Hematopoietic multipotent progenitor cell treated with erythropoietin and hydrocortisone succinate and interleukin-3 and kit ligand, for 6 days (in vitro differentiated cells): Measurements from ENCODE around the gene ALK.

Experiments used
- DNase-seq: peaks from one replicate; pipeline ENCODE4 v3.0.0-alpha.2; 2015

ALK gene

DNA sequence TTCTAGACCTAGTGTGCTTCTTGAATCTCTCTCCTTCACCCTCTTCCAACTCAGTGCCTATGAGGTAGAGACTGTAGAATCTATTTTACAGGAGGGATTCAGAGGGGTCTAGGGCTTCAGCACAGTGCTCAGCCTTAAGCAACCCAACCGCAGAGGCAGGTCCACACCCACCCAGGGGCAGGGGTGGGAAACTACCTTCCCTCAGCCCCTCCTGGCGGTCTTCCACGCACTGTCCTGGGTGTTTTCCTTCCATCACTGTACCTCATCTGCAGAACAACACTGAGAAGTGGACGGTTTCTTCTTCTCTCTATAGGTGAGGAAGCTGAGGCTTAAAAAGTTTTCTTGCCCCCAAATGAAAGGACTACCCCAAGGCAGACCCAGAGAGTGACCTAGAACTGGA is 222.3 kb downstream of the ALK start:
- no peak for DNase-seq

DNA sequence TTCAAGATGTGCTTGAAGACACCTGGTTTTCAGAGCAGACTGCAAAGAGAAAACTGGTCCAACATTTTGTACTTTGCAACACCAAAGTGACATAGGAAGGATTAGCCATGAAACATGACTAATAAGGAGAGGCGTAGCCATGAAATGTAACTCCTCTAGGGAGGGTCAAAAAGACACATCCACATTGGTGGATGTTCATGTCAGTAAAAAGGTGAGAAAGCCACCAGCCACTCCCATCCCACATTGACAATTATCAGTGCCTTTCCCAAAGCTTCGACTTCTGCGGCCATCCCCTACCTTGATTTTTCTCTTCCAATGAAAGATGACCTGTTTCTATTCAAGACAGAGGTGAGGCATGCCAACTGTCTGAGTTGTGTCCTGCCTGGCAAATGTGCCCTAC is 223.2 kb downstream of the ALK start:
- no peak for DNase-seq

DNA sequence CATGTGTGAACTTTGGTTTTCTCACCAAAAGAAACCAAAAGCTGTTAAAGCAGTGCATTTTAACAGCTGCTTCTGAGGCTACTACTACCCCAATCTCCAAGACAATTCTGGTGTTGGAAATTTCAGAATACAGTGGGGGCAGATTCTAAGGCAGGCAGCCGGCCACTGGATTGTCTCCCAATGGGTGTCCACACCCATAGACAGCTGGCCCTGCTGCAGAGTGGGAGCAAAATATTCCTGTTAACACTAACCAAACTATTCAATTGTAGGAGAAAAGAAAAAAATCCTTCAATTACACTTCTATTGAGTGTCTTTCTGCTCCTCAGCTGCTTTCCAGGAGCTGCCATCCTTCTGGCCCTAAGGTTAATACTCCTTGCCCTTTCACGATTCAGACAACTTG is 223.7 kb downstream of the ALK start:
- DNase-seq = no peak

DNA sequence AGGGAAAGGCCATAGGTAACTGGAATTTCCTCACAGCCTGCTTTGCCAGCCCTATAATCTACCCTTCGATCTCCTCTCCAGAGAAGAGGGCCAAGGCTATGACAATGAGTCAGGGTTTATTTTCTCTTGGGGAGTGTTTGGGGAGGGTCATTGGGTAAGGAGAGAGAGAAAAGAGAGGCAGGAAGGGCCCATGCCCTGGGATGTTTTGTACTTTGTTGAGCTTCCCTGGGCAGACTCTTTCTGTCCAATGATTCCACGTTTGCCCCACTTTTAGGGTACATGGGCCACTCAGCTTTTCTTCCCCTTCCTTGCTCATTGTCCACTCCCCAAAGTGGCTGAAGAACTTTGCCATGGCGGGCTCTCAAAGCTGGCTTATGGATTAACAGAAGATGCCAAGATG is 224.2 kb downstream of the ALK start:
- DNase-seq = no peak

DNA sequence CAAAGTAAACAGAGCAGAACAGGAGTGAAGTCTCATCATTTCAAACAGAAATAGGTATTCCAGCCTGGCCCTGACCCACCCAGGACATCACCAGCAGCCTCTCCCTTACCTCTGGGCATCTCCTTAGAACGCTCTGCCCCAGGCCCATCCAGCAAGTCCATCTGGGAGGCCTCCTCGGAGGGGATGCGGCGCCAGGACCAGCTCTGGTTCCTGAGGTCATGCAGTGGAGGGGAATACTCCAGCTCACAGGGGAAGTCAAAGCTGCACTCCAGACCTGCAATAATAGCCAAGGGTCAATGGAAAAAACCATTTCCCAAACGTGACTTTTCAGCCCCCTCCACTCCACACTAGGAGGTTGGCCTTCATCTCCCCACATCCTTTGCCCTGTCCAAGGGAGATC is 226.6 kb downstream of the ALK start:
- DNase-seq = no peak

DNA sequence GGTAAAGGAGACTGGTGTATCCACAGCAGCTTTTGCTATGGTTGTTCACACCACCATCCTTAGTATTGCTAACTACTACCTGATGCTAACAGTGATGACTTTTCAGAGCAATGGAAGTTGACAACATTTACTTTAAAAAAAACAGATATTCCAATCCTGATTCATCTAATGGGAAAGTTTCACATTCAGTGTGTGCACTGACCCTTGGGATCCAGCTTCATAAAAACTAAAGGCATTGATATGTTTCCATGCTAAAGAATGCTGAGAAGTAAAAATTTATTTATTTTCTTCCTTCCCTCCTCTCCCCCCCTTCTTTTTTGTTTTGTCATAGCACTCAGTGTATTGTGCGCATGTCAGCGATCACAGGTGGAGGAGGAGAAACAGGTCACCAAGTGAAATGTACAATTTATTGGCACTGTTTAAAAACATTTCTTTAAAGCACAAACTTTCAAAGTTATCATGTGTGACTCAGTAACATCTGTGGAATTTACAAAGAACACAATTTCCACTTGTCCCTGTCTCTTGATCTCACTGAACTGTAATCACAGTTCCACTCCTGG is 229.9 kb downstream of the ALK start:
- no peak for DNase-seq

DNA sequence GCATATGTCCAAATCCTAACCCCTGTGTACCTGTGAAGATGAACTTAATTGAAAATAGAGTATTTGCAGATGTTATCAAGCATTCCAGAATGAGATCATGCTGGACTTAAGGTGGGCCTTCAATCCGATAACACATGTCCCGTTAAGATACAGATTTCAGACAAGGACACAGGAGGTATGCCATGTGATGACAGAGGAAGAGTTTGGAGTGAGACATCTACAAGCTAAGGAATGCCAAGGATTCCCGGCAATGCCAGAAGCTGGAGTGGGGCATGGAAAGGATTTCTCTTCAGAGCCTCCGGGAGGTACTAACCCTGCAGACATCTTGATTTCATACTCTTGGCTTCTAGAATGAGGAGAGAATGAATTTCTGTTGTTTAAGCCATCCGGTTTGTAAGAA is 231.7 kb downstream of the ALK start:
- no peak for DNase-seq

DNA sequence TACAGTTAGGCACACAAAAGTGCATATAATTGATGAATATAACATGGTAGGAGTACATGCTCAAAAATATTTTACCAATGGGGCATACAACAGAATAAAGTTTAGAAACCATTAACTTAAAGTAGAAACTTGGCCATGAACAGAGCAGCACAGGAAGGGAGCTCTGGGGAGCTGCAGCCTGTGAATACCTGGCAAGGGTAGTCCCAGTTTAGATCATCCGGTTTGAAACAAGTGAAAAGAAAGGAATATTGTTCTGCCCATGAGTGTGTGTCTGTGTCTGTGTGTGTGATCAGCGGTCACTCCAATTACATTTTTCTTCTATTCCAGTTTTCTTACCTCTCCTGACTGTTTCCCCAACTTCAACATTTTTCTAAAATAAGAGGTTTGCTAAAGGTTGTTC is 233.0 kb downstream of the ALK start:
- no peak for DNase-seq

DNA sequence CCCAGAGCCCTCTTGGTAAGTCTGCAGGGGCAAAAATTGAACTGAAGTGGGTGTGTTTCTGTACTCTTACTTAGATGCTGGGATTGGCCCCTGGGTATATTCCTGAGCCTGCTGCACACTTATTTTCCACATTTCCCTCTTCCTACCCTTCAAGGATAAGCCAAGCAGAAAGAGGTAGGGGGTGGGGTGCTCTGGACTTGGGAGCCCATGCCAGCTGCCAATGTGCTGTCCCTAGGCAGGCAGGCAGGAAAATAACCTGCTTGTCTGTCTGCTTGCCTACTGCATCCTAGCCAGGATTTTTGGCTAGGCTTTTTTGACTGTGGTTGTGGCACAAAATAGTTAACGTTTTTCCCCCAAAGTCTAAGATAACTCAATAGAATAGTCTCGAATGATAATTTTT is 234.3 kb downstream of the ALK start:
- no peak for DNase-seq

DNA sequence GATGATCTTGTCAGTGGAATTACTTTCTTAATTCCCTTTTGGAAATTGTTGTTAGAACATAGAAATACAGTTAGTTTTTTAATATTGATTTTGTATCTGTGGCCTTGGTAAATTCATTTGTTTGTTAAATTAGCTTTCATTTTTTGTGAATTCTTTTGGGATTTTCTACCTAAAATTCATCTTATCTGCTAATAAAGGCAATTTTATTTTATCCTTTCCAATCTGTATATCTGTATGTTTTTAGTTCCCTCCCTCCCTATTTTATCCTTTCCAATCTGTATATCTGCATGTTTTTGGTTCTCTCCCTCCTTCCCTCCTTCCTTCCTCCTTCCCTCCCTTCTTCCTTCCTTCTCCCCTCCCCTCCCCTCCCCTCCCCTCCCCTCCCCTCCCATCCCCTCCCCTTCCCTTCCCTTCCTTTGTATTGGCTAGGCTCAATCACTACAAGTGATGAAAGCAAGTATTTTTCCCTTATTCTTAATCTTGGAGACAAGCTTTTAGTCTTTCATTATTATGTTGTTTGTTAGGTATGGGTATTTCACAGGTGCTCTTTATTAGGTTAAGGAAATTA is 244.4 kb downstream of the ALK start:
- no peak for DNase-seq

DNA sequence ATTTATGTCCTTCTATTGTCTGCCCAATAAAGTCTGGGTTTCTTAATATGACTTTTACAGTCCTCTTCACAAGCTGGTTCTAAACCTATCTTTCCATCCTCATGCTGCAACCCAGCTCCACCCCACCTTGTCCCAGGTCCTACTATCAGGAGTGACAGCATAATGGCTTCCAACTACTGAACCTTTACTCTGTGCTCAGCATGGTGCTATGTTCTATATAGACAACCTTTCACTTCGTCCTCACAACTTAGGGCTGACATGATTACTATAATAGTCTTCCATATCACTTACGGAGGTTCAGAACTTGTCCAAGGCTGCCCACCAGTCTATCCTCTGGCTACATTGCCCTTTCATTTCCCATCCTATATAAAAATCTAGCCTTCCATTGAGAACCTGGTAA is 256.8 kb downstream of the ALK start:
- DNase-seq = no peak

DNA sequence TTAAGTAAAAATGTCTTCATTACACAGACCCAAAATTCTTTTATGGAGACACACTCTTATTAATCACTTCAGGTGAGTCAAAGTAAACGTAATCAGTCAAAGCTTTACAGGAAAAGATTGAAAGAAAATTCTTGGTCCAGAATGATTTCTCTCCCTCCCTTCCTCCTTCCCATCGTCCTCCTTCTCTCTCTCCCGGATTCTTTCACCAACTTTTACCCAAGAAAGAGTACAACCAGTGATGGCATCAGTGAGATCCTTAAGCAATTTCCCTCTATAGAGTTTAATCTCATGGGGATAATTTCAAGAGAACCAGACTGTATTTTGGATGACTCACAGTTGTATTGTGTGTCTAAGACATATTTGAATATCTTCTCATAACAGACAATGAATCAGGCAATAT is 258.1 kb downstream of the ALK start:
- DNase-seq = no peak

DNA sequence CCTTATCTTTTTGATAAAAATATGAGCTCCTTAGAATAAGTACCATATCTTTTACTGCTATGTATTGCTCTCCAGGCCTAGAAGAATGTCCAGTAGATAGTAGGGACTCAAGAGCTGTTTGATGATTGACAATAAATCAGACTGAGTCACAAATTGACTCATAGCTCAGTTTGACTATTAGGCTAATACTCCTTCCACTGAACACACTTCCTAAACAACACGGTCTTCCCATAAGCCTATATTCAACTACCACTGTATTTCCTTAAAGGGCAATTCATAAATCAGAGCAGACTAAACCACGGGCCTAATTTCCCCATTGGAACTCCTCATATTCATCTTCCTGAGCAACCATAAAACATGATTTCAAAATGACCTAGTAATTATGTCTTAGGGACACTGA is 258.5 kb downstream of the ALK start:
- DNase-seq = no peak

DNA sequence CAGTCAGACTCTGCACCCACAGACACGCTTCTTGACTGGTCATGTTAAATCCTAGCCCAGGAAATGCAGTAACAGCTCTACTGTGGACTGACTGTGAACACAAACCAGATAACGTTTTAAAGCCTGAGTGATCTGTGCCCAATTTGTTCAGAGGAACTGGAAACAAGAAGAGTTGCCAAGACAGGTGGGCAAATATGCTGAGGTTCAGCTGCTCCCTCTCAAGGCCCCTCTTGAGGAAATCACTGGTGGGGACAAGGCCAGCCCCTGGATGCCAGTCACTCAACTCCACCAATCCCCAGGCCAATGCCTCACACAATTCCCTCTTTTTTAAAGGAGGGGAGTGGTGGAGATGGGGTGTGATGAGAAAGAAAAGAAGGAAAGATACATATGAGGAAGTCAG is 261.2 kb downstream of the ALK start:
- DNase-seq = no peak

DNA sequence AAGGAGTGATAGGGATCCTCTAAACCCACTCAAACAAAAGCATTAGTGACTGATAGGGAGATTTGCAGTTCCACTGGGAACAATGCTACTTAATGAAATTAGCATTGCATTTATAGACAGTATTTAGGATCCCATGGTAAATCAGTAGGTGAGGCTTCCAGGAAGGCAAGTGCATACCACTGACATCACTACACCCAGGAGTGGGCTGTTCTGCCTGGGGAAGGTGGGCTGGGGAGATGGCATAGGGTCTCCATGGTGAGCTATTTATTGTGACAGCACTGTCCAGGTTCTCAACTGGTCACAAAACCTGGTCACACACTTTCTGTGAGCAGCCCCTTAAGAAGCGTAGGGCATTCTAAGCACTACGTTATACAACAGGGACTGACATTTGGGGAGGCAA is 262.2 kb downstream of the ALK start:
- DNase-seq = no peak

DNA sequence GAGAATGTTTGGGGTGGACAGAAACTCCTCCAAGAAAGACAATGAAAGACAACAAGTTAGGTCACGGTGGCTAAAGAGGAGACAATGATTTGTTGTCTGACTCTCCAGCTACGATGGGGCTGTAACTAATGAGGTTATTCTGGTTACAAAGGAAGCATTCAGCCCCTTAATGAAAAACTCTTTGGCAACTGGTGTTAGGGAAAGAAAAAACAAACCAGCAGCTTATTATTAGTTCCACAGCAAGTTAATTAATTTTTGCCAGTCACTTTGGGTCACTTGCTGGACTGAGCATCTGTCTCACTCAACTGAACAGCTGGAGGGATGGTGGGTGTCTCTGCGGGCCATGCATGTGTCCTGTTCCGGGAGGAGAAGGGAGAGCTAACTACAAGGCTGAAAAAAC is 263.7 kb downstream of the ALK start:
- no peak for DNase-seq

DNA sequence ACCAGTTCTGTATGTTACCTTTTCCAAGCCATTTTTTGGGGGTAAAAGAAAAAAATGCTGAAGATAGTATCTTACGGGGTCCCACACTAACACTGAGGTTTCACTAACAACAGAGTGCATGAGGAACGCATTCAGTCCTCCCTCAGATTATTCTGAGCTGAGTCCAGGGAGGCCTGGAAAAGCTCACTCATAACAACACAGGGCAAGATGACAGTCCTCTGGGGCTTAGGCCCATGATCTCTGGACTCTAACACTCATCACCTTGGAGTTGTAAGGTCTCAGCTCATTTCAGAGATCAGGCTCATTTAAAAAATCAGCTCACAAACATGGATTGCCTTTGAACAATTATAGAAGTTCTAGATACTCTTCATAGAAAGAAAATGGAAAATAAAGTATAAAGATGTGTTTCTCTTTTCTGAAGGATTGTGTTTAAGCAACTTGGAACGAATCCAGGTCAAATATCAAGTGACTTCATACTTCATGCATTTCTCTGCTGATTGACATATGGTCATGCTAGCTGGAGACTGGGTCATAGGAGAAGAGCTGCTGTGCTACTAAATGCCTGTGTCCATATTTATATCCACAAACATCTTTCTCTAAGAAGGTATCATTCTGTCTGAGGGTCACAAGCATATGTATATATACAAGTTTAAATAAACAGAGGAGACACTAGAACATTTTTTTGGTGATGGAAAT is 265.8 kb downstream of the ALK start:
- no peak for DNase-seq

DNA sequence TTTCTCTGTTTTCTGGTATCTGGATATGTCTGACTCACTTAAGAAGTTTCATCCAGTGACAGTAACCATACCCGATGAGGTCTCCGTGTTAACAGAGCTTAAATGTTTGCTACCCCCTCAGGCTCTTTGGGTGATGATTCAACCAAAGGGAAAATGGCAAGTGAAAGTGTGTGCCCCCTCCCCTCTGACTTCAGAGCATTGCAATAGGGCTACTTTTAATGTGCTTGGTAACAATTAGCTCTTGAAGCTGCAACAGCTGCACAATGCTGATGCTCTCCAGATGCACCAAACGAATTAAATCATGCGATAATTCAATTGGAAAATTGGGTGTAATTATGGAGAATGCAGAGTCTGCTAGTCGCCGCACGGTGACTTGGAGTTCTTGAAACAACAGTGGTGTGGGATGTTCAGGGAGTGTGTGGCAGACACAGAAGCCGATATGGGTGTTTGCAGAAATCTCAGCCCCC is 270.7 kb downstream of the ALK start:
- no peak for DNase-seq

DNA sequence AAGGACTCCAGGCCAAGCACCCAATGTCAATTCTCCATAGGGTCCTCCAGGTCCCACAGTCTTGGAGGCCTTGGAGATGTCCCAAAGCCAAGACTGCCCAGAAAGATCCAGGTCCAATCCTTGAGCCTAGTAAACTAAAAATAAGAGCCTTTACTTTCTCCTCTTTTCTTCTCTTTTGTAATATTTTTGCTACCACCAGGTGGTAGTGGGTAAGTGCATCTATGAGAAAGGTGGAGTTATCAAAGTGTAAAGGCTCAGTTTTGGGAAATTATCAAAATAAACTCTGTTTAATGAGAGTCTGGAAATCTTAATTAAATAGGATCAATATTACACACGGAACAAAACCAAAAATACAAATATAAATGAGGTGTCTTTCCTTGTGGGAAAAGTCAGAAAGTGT is 276.4 kb downstream of the ALK start:
- DNase-seq = no peak

DNA sequence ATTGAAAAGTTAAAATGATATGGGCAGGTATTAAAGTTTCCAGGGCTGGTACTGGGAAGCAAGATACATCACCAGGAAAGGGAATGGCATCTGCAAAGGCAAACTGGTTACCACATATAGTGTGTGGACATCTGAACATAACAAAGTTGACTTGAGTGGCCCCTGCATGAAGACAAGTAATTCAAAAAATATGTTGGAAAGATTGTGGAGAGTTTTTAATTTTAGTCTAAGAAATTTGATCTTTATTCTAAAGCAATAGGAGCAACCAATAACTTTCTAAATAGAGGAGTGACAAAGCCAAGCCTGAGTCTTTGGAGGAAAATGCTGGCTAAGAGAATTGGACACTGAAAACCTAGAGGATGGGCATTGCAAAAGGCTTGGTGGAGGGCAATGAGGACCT is 278.2 kb downstream of the ALK start:
- DNase-seq = no peak

DNA sequence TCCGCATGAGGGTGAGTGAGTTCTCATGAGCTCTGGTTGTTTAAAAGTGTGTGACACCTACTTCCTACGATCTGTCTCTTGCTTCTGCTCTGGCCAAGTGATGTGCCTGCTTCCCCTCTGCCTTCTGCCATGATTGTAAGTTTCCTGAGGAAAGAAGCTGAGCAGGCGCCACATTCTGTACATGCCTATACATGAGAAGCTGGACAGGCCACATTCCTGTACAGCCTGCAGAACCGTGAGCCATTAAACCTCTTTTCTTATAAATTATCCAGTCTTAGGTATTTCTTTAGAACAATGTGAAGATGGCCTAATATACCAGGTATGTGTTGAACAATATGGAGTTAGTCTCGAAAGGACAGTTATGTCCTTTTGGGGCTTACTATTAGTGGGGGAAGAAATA is 281.0 kb downstream of the ALK start:
- DNase-seq = no peak

DNA sequence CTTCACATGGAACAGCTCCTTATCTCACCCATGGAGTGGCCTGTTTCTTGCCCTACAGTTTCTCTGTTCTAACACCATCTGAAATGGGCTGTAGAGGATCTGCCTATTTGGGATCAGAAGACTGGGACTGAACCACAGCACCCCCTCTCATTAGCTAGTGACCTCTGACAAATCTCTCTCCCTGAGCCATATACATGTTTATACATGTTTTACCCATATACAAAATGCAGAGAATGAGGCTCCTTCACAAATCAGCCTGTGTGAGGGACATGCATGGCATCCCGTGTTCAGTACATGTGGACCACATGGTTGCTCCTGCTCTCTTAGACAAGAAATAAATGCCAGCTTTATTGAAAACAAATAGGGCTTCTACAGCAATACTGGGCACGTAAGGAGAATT is 282.7 kb downstream of the ALK start:
- DNase-seq = no peak

DNA sequence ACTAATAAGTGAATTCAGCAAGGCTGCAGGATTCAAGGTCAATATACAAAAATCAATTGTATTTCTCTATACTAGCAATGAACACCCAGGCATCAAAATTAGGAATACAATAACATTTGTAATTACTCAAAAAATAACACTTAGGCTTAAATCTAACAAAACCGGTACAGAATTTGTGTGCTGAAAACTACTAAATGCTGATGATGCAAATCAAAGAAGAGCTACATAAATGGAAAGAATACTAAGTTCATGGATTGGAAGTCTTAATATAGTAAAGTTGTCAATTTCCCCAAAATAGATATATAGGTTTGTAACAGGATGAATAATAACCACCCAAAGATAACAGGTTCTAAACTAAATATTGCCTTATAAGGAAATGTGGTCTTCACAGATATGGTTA is 286.5 kb downstream of the ALK start:
- no peak for DNase-seq

DNA sequence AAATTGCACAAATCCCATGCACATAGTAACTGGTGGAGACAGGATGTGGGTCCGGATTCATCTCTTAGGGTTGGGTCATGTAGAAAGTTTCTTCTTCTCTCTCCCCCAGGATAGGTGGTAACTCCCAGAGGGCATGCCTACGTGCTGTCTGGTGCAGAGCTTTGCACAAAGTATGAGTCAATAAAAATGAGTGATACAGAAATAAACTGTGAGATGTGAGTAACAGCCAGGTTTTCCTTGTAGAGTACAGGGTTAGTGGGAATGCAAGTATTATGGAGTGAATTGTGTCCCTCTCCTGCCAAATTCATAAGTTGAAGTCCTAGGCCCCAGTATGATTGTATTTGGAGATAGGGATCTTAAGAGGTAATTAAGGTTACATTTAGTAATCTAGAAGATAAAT is 289.4 kb downstream of the ALK start:
- DNase-seq = no peak

DNA sequence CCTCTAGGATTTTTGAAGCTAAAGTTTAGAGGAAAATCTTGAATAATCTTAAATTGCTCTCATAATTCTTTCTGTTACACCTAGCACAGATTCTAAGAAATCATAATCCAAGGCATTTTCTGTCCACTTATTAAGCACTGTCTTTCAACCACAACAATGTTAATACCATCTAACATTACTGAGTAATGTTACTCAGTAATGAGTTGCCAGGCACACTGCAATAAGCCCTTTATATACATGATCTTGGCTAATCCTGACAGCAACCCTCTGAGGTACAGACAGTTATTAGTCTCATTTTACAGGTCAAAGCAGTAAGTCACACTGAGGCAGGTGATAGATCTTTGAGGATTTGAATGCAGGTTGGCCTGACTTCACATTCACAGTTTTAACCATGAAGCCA is 291.9 kb downstream of the ALK start:
- no peak for DNase-seq
